ENCODE data around the gene PRICKLE2. TPM values are rescaled to one million over a fixed set of nuclear protein-coding genes. Genes with fewer than 3 reads are reported as not detected.

The PRICKLE2 gene
- total RNA-seq, 1 experiment from 2014 or later: 3.2 TPM

DNA sequence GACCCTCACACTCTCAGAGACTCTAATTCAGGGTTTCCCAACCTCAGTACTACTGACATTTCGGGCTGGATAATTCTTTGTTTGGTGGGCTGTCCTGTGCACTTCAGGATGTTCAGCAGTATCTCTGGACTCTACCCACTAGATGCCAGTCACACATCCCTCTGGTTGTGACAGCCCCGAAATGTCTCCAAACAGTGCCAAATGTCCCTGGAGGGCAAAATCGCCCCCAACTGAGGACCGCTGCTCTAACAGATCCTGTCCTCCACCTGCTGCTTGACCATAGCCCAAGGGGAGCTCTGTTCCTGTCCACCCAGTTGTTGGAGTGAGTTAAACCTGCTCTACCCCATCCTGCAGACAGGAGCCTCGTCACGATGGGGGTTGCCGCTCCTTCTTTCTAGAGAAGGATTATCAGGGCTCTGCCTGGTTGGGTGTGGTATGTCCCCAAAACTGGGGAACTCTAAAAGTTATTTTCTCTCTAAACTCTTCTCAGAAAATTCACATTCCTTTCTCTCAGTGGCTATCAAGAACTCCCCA lies 116.4 kb downstream of the PRICKLE2 start:
- Mint-ChIP-seq H3K9me3 (peaks cover 1% of the 10 kb centered on the region in 2 experiments; a peak in 2 of 5 replicates), H3K27ac (peak overlapping the region in 1 of 3 experiments; percentile 42; a peak in 2 of 7 replicates), H3K4me1 (peaks cover 52 to 57% of the 10 kb centered on the region in 2 experiments), H3K4me3 (no peak overlapping the region), H3K36me3 (ENCODE audit: insufficient read depth in 1 of 3, low read depth in 3 of 3) (peaks cover 0 to 1% (median 0%) of the 10 kb centered on the region in 3 experiments; a peak in 3 of 7 replicates), H3K27me3 (ENCODE audit: low read depth) (no peaks in the 10 kb centered on the region)
- Histone ChIP-seq H3K14ac (ENCODE audit: insufficient read depth, low read length) (no peak overlapping the region), H3T11ph (ENCODE audit: low read length) (no peak overlapping the region), H3K27me3 (ENCODE audit: insufficient read depth, low read length) (no peaks in the 10 kb centered on the region), H3K23me2 (ENCODE audit: insufficient read length, low read depth, low read length, poor library complexity, severe bottlenecking) (no peaks in the 10 kb centered on the region), H2BK20ac (ENCODE audit: low read depth, low read length, poor library complexity, severe bottlenecking) (no peak overlapping the region), H3K27ac (ENCODE audit: insufficient read length, low read depth, low read length) (no peak overlapping the region), H3K4ac (ENCODE audit: low read depth, low read length) (no peak overlapping the region), H2BK5ac (ENCODE audit: insufficient read length, low read length) (no peak overlapping the region), H3K56ac (ENCODE audit: insufficient read length, low read depth, low read length) (no peak overlapping the region), H3K23ac (ENCODE audit: insufficient read length, low read depth, low read length) (no peak overlapping the region), H2AK5ac (ENCODE audit: insufficient read length, low read length) (no peak overlapping the region), H4K91ac (ENCODE audit: insufficient read length, low read depth, low read length) (no peak overlapping the region), H3K4me2 (ENCODE audit: insufficient read depth, insufficient read length, low read length) (no peak overlapping the region), H2BK12ac (ENCODE audit: insufficient read length, low read depth, low read length) (no peak overlapping the region), H3K79me1 (ENCODE audit: insufficient read depth, low read depth, low read length, poor library complexity, severe bottlenecking) (no peaks in the 10 kb centered on the region), H3K79me2 (ENCODE audit: insufficient read depth, low read length) (no peaks in the 10 kb centered on the region), H2BK120ac (ENCODE audit: low read depth, low read length, poor library complexity, severe bottlenecking) (no peak overlapping the region), H4K20me1 (ENCODE audit: control insufficient read depth, insufficient read depth, insufficient read length) (no peaks in the 10 kb centered on the region), H3K4me1 (ENCODE audit: insufficient read depth, low read length) (peaks cover 3% of the 10 kb centered on the region; the same call in 1 of the 2 replicates), H3K18ac (ENCODE audit: insufficient read length, low read depth, low read length) (no peak overlapping the region), H4K5ac (ENCODE audit: insufficient read length, low read depth, low read length) (no peak overlapping the region), H3K9ac (ENCODE audit: extremely low read depth, insufficient read length, low read length) (no peak overlapping the region), H3K9me3 (ENCODE audit: control insufficient read depth, low read depth, low read length) (no peaks in the 10 kb centered on the region), H2BK15ac (ENCODE audit: low read depth, low read length) (no peak overlapping the region), H4K8ac (replicated peaks; ENCODE audit: insufficient read length, low read depth, low read length) (no peak overlapping the region), H2AFZ (ENCODE audit: low read length) (no peak overlapping the region)
- TF ChIP-seq, protein P1, sequence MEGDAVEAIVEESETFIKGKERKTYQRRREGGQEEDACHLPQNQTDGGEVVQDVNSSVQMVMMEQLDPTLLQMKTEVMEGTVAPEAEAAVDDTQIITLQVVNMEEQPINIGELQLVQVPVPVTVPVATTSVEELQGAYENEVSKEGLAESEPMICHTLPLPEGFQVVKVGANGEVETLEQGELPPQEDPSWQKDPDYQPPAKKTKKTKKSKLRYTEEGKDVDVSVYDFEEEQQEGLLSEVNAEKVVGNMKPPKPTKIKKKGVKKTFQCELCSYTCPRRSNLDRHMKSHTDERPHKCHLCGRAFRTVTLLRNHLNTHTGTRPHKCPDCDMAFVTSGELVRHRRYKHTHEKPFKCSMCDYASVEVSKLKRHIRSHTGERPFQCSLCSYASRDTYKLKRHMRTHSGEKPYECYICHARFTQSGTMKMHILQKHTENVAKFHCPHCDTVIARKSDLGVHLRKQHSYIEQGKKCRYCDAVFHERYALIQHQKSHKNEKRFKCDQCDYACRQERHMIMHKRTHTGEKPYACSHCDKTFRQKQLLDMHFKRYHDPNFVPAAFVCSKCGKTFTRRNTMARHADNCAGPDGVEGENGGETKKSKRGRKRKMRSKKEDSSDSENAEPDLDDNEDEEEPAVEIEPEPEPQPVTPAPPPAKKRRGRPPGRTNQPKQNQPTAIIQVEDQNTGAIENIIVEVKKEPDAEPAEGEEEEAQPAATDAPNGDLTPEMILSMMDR (conservative IDR thresholded peaks at IDR 0.05): no peak
- DNase-seq: no peak
- no CpG with 5 or more reads among the region's 7 CpGs for WGBS (ENCODE audit: extremely low coverage, insufficient read length, low lambda C conversion rate)
